ENCODE measurements around the gene DGKG.
A peak's percentile ranks its signal among the peaks of the same experiment; 100 is the strongest.

Gene DGKG

GRCh38 chr3:186108941-186109865 is 252.8 kb downstream of the DGKG start, which contains the start of gene ETV5:
Gene ETV5, minus strand, starts transcription at chr3:186109089. Its CDS starts 3,221 bp downstream, at chr3:186105868.
- DNase-seq (ENCODE audit: extremely low read depth, insufficient read length): peak; percentile 97
- no peaks in the 10 kb centered on the region for H3K36me3 ChIP-seq (ENCODE audit: control insufficient read depth, insufficient read depth, low read length)
- TF ChIP-seq CTCF (IDR thresholded peaks at IDR 0.05; ENCODE audit: insufficient read depth, low read length, poor library complexity, severe bottlenecking): no peak
- peak within 1 kb of the TSS; percentile 80 for H3K4me3 ChIP-seq (replicated peaks; ENCODE audit: low read depth, low read length)
- no peaks in the 10 kb centered on the region for H3K27me3 ChIP-seq (replicated peaks; ENCODE audit: control insufficient read depth, insufficient read depth, low read length)

- no peak for TF ChIP-seq CTCF (IDR thresholded peaks at IDR 0.05; ENCODE audit: insufficient read depth, low read length, poor library complexity, severe bottlenecking)
- peak; percentile 53 for DNase-seq (ENCODE audit: extremely low read depth, insufficient read length)
- peak overlapping the region; percentile 80 for H3K4me3 ChIP-seq (replicated peaks; ENCODE audit: low read depth, low read length)
- H3K27me3 ChIP-seq (replicated peaks; ENCODE audit: control insufficient read depth, insufficient read depth, low read length): no peaks in the 10 kb centered on the region
- no peaks in the 10 kb centered on the region; the same call in 1 of the 2 replicates for H3K36me3 ChIP-seq (ENCODE audit: control insufficient read depth, insufficient read depth, low read length)
These were observed 253.7 kb downstream of the DGKG start for GRCh38 chr3:186108106-186108940.

GRCh38 chr3:186107215-186108105 is 254.6 kb downstream of the DGKG start:
- peak; percentile 61 for DNase-seq (ENCODE audit: extremely low read depth, insufficient read length)
- Histone ChIP-seq H3K4me3 (replicated peaks; ENCODE audit: low read depth, low read length) (peak overlapping the region; percentile 80), H3K36me3 (ENCODE audit: control insufficient read depth, insufficient read depth, low read length) (peaks cover 2% of the 10 kb centered on the region; the same call in 1 of the 2 replicates), H3K27me3 (replicated peaks; ENCODE audit: control insufficient read depth, insufficient read depth, low read length) (no peaks in the 10 kb centered on the region)
- no peak for TF ChIP-seq CTCF (IDR thresholded peaks at IDR 0.05; ENCODE audit: insufficient read depth, low read length, poor library complexity, severe bottlenecking)

- H3K36me3 ChIP-seq (ENCODE audit: control insufficient read depth, insufficient read depth, low read length): peaks cover 2% of the 10 kb centered on the region; the same call in 1 of the 2 replicates
- no peak overlapping the region for H3K4me3 ChIP-seq (replicated peaks; ENCODE audit: low read depth, low read length)
These were observed 256.5 kb downstream of the DGKG start for GRCh38 chr3:186105543-186105942.

More at GRCh38 chr3:186105543-186105942, 256.5 kb downstream of the DGKG start:
- TF ChIP-seq CTCF (IDR thresholded peaks at IDR 0.05; ENCODE audit: insufficient read depth, low read length, poor library complexity, severe bottlenecking): no peak
- no peaks in the 10 kb centered on the region for H3K27me3 ChIP-seq (replicated peaks; ENCODE audit: control insufficient read depth, insufficient read depth, low read length)
- DNase-seq (ENCODE audit: extremely low read depth, insufficient read length): no peak

All from GM06990 (cell line).